ENCODE results near the gene CATSPER3. TPM values are rescaled to one million over a fixed set of nuclear protein-coding genes. Genes with fewer than 3 reads are reported as not detected.

CATSPER3 gene
- polyA plus RNA-seq, 2 of the 4 experiments (the other 2 are of a cell fraction), result 0.41 to 0.74 TPM

GRCh38 chr5:135027266-135027696, 59.6 kb downstream of the CATSPER3 start:
- H3K27ac ChIP-seq, result no peak overlapping the region
- FAIRE-seq, result no peak
- no peak overlapping the region for H3K4me2 ChIP-seq
- no peak for TF ChIP-seq EP300 (IDR thresholded peaks at IDR 0.05)
- TF ChIP-seq GATA3 (IDR thresholded peaks at IDR 0.05; ENCODE audit: borderline replicate concordance), result no peak
- TF ChIP-seq HOXB5 (CRISPR knock-in tag; IDR thresholded peaks at IDR 0.05), result no peak
- no peak for TF ChIP-seq HOXA7 (CRISPR knock-in tag; IDR thresholded peaks at IDR 0.05)
- no peak for TF ChIP-seq RAD21 (conservative IDR thresholded peaks at IDR 0.05 in 1 of 2, IDR thresholded peaks at IDR 0.05 in 1 of 2)
- no peak for TF ChIP-seq FOXS1 (CRISPR knock-in tag; IDR thresholded peaks at IDR 0.05)
- TF ChIP-seq NFE2L2 (conservative IDR thresholded peaks at IDR 0.05; ENCODE audit: low read length), result no peak
- TF ChIP-seq PHF8 (IDR thresholded peaks at IDR 0.05; ENCODE audit: borderline replicate concordance, low read depth), result no peak
- TF ChIP-seq JUN (IDR thresholded peaks at IDR 0.05), result no peak
- no peak for TF ChIP-seq NR3C1 (IDR thresholded peaks at IDR 0.05)
- TF ChIP-seq SREBF2 (IDR thresholded peaks at IDR 0.05), result no peak
- TF ChIP-seq EHF (CRISPR knock-in tag; IDR thresholded peaks at IDR 0.05), result no peak
- TF ChIP-seq RCOR1 (IDR thresholded peaks at IDR 0.05; ENCODE audit: low read depth, low read length), result no peak
- WGBS (ENCODE audit: missing lambda C conversion rate), result 95% methylated on average over 27 of the region's 29 CpGs
- H3K4me3 ChIP-seq, result no peak overlapping the region
- no peak for ATAC-seq
- DNase-seq (ENCODE audit: low read depth in 1 of 2, low spot score in 1 of 2), result no peak
- POLR2A ChIA-PET, result no interaction called here
- no peaks in the 10 kb centered on the region for H3K9me3 ChIP-seq
- peaks cover 23% of the 10 kb centered on the region; the same call in 2 of the 3 replicates for H3K4me1 ChIP-seq
- CTCF ChIA-PET, result no interaction called here

GRCh38 chr5:135027697-135028615, 60.2 kb downstream of the CATSPER3 start:
- FAIRE-seq (no peak), DNase-seq (ENCODE audit: low read depth in 1 of 2, low spot score in 1 of 2) (no peak), ATAC-seq (no peak)
- ChIA-PET CTCF (no interaction called here), POLR2A (no interaction called here)
- TF ChIP-seq CHD2 (IDR thresholded peaks at IDR 0.05; ENCODE audit: low read length, partially characterized antibody), result no peak
- no peak for TF ChIP-seq KDM5A (IDR thresholded peaks at IDR 0.05)
- TF ChIP-seq EHF (CRISPR knock-in tag; IDR thresholded peaks at IDR 0.05), result no peak
- no peak for TF ChIP-seq RCOR1 (IDR thresholded peaks at IDR 0.05; ENCODE audit: low read depth, low read length)
- TF ChIP-seq CHD4 (IDR thresholded peaks at IDR 0.05; ENCODE audit: borderline replicate concordance), result no peak
- TF ChIP-seq HEYL (CRISPR knock-in tag; IDR thresholded peaks at IDR 0.05), result no peak
- TF ChIP-seq CBX8 (IDR thresholded peaks at IDR 0.05), result no peak
- TF ChIP-seq, protein P1, sequence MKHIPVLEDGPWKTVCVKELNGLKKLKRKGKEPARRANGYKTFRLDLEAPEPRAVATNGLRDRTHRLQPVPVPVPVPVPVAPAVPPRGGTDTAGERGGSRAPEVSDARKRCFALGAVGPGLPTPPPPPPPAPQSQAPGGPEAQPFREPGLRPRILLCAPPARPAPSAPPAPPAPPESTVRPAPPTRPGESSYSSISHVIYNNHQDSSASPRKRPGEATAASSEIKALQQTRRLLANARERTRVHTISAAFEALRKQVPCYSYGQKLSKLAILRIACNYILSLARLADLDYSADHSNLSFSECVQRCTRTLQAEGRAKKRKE (CRISPR knock-in tag; IDR thresholded peaks at IDR 0.05; ENCODE audit: low read depth), result no peak
- no peak for TF ChIP-seq EP300 (IDR thresholded peaks at IDR 0.05)
- TF ChIP-seq GATA3 (IDR thresholded peaks at IDR 0.05; ENCODE audit: borderline replicate concordance), result no peak
- no peak for TF ChIP-seq FOXS1 (CRISPR knock-in tag; IDR thresholded peaks at IDR 0.05)
- TF ChIP-seq, protein P2, sequence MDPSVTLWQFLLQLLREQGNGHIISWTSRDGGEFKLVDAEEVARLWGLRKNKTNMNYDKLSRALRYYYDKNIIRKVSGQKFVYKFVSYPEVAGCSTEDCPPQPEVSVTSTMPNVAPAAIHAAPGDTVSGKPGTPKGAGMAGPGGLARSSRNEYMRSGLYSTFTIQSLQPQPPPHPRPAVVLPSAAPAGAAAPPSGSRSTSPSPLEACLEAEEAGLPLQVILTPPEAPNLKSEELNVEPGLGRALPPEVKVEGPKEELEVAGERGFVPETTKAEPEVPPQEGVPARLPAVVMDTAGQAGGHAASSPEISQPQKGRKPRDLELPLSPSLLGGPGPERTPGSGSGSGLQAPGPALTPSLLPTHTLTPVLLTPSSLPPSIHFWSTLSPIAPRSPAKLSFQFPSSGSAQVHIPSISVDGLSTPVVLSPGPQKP (IDR thresholded peaks at IDR 0.05; ENCODE audit: low read depth, low read length), result no peak
- no peak for TF ChIP-seq NFE2L2 (conservative IDR thresholded peaks at IDR 0.05; ENCODE audit: low read length)
- TF ChIP-seq HOXA7 (CRISPR knock-in tag; IDR thresholded peaks at IDR 0.05), result no peak
- no peak for TF ChIP-seq FOSB (CRISPR knock-in tag; IDR thresholded peaks at IDR 0.05)
- no peak for TF ChIP-seq TP53 (CRISPR knock-in tag; IDR thresholded peaks at IDR 0.05)
- TF ChIP-seq NPAS2 (CRISPR knock-in tag; IDR thresholded peaks at IDR 0.05; ENCODE audit: borderline replicate concordance), result no peak
- TF ChIP-seq HOXB13 (CRISPR knock-in tag; IDR thresholded peaks at IDR 0.05; ENCODE audit: low read depth), result no peak
- no peak overlapping the region for H3K4me3 ChIP-seq
- H3K4me2 ChIP-seq, result no peak overlapping the region
- no peak overlapping the region for H3K27ac ChIP-seq
- 97% methylated on average over 68 of the region's 79 CpGs for WGBS (ENCODE audit: missing lambda C conversion rate)
- H3K9me3 ChIP-seq, result no peaks in the 10 kb centered on the region
- H3K4me1 ChIP-seq, result peaks cover 23% of the 10 kb centered on the region; the same call in 2 of the 3 replicates
